Epithelial cell of esophagus (primary cell): ENCODE results near the gene SORL1.
"Not testable (repeated sequence)": the region's sequence is repeated elsewhere in the genome, so short reads cannot be mapped to it uniquely, and the experiment has no call there.

Source experiments
- DNase-seq: peaks from one replicate; pipeline ENCODE4 v3.0.0; 2010; ENCODE audit warnings: low read depth
- H3K4me3 ChIP-seq: 2 replicates; pipeline ENCODE4 v1.5.1; 2011; ENCODE audit warnings: mild to moderate bottlenecking, low read length, control low read depth
- TF ChIP-seq, protein P1 (sequence below): IDR thresholded peaks from 2 replicates; pipeline ENCODE4 v1.5.1; 2011; ENCODE audit warnings: low read depth, mild to moderate bottlenecking, low read length, control low read depth, inconsistent platforms; ENCODE audit not compliant: insufficient read depth; ENCODE audit errors: missing control alignments

Gene SORL1

DNA sequence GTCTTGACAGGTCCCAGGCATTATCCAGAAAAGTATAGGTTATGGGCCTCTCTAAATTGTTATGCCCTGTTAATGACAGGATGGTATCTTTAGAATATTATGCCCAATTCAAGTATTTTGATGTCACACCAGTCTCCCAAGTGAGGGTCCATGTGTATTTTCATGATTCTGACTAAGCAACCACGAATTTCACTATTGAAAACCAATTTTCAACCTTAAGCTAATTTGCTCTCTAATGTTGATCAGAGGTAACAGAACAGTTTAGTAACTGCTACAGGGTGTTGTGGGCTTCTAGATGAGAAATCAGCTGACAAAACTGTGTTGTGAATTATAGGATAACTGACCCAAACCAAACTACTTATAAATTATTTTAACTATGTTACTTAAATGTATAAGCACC, 48.6 kb downstream of the SORL1 start:
- TF ChIP-seq, protein P1, sequence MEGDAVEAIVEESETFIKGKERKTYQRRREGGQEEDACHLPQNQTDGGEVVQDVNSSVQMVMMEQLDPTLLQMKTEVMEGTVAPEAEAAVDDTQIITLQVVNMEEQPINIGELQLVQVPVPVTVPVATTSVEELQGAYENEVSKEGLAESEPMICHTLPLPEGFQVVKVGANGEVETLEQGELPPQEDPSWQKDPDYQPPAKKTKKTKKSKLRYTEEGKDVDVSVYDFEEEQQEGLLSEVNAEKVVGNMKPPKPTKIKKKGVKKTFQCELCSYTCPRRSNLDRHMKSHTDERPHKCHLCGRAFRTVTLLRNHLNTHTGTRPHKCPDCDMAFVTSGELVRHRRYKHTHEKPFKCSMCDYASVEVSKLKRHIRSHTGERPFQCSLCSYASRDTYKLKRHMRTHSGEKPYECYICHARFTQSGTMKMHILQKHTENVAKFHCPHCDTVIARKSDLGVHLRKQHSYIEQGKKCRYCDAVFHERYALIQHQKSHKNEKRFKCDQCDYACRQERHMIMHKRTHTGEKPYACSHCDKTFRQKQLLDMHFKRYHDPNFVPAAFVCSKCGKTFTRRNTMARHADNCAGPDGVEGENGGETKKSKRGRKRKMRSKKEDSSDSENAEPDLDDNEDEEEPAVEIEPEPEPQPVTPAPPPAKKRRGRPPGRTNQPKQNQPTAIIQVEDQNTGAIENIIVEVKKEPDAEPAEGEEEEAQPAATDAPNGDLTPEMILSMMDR, result no peak
- DNase-seq, result no peak
- H3K4me3 ChIP-seq, result no peak overlapping the region

DNA sequence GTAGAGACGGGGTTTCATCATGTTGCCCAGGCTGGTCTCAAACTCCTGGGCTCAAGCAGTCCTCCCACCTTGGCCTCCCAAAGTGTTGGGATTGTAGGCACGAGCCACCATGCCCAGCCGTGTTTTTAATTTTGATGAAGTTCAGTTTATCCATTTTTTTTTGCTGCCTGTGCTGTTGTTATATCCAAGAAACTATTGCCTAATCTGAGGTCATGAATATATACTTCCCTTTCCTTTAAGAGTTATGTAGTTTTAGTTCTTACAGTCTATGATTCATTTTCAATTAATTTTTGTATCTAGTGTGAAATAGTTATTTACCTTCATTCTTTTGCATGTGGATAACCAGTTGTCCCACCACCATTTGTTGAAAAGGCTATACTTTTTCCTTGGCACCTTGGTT, 50.9 kb downstream of the SORL1 start:
- no peak overlapping the region for H3K4me3 ChIP-seq
- no peak for DNase-seq
- TF ChIP-seq, protein P1, result no peak

DNA sequence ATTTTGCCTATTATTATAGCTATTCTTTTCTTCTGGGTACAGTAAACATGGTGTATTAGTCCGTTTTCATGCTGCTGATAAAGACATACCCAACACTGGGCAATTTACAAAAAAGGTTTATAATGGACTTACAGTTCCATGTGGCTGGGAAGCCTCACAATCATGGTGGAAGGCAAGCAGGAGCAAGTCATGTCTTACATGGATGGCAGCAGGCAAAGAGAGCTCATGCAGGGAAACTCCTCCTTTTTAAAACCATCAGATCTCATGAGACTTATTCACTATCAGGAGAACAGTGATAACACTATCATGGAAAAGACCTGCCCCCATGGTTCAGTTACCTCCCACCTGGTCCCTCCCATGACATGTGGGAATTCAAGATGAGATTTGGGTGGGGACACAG, 54.1 kb downstream of the SORL1 start:
- DNase-seq, H3K4me3 ChIP-seq: not testable (repeated sequence)

DNA sequence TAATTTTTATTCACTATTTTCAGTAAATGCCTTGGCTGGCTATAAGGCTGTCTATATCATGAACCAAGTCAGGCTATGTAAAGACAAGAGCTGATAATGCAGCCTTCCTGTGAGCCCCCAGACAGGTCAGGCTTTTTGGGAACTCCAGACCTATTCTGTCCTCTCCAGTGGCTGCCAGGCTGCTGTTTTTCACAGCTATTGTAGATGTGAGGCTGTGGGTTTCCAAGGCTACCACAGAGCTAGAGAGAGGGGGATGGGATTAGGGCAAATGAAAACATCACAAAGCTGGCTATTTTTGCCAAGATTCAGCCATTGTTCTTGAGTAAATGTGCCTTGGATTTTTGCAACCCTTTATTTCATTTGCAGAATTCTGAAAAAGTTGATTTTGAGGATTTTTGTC, 56.3 kb downstream of the SORL1 start:
- DNase-seq, result no peak

DNA sequence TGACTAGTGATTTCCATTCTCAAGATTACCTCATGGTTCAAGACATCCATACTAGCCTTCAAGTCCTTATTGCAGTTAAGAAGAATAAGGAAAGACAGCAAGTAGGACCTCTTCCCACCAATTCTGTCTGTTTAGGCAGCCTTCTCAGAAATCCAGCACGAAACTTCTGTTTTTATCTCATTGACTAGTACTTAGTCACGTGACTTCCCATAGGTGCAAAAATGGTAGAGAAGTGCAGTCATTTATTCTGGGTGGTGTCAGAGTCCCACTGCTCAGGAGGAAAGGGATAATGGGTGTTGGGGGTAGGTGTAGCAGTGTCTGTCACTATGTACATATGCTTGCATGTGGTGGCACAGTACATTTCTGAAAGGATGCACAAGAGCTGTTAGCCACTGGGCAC, 58.3 kb downstream of the SORL1 start:
- DNase-seq, result no peak
- TF ChIP-seq, protein P1, result no peak
- H3K4me3 ChIP-seq, result no peak overlapping the region

More for the DNA sequence above, 56.3 kb downstream of the SORL1 start:
- TF ChIP-seq, protein P1, result no peak
- no peak overlapping the region for H3K4me3 ChIP-seq

DNA sequence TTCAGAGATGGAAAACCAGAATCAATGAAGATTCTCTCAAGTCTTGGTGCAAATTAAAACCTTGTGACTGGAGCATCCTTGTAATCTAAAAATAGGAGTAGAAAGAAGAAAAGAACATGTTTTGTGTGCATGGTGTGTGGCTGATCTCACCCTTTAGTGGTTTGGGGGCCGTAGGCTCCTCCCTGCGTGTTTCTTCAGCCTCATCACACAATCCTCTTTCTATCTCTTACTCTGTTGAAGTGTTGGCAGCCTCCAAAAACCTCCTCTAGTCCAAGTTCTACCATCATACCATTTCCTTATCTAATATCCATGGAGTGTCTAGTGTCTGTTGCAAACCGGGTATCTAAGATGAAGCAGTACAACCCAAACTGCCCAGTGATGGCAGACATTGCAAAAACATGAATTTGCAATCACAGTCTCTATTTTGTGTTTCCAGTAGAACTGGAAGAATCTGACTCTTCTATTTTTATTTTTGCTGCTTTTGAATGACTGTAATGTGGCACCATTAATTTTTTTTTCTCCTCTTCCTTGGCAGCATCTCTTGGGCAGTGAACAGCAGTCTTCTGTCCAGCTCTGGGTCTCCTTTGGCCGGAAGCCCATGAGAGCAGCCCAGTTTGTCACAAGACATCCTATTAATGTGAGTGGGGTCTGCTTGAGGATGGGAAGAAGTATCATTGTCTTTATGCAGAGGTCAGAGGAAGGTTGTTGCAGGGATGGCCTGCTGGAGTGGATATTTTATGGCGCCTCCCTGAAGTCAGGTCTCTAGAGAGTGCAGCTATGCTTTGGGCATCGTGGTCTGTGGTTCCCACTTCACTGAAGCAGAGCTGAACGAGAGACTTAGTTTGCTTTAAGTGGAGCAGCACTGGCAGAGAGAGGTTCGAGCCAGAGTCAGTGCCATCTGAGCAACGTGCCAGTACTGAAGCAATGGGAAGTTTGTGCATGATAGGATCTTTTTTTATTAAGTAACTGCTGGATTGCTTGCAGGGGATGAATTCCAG, 60.7 kb downstream of the SORL1 start:
- no peak for DNase-seq
- H3K4me3 ChIP-seq, result no peak overlapping the region
- TF ChIP-seq, protein P1, result no peak

DNA sequence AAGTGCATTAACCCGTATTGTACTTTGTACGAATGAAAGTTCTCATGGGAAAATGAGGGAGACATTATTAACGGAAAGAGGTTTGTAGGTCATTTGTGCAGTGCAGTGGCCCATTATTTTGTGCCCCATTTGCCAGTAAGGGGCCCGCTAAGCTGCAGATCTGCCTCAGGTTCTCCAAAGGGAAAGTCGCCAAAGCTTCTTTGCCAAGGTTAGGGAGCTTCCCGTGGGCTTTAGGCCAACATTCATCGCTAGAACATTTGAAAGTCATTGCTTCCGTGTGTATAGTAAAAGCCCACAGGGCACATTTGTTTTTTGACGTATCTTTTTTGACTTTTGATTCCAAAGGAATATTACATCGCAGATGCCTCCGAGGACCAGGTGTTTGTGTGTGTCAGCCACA, 61.7 kb downstream of the SORL1 start:
- H3K4me3 ChIP-seq, result no peak overlapping the region
- DNase-seq, result no peak
- TF ChIP-seq, protein P1, result no peak
